PC-9 (cell line): ENCODE results near the gene ANGPTL2. TPM values are rescaled to one million over a fixed set of nuclear protein-coding genes. Genes with fewer than 3 reads are reported as not detected.

Experiments used
- BruUV-seq: library from RNA; stranded (reverse); fragments of 400-500 nt; replicated peaks from 2 replicates; lab custom pipeline; 2021; lab: Mats Ljungman, UMichigan
- CTCF ChIA-PET: fragments of 300-600 bp; sonication (Branson Sonifier 250); formaldehyde crosslinking; loops from one replicate; lab custom pipeline; 2022; ENCODE audit warnings: antibody characterized with exemption; lab: Charles Lee
- POLR2A ChIA-PET: fragments of 300-600 bp; sonication (Branson Sonifier 250); formaldehyde crosslinking; loops from one replicate; lab custom pipeline; 2022; ENCODE audit warnings: antibody characterized with exemption; ENCODE audit not compliant: unreplicated experiment; lab: Charles Lee
- DNase-seq, 2 experiments: peaks; one replicate each; pipeline versions ENCODE4 v3.0.0 to v3.0.0-alpha.2; 2015 to 2022; ENCODE audit warnings: mixed read lengths in 1 of 2
- H2AFZ ChIP-seq: fragments of 200-600 bp; sonication (generic); 2 replicates; pipeline ENCODE4 v1.8.1; 2017; ENCODE audit warnings: antibody characterized with exemption
- H3F3A ChIP-seq: fragments of 200-600 bp; sonication (generic); 2 replicates; pipeline ENCODE4 v1.8.1; 2017; ENCODE audit warnings: antibody characterized with exemption, mild to moderate bottlenecking, low read depth; ENCODE audit not compliant: insufficient read depth
- H3K27ac ChIP-seq: fragments of 200-600 bp; sonication (generic); 2 replicates; pipeline ENCODE4 v1.6.1; 2016; ENCODE audit warnings: mixed run types
- H3K27me3 ChIP-seq: fragments of 200-600 bp; sonication (generic); 2 replicates; pipeline ENCODE4 v1.6.1; 2016; ENCODE audit warnings: low read depth, mixed run types; ENCODE audit not compliant: insufficient read depth
- H3K36me3 ChIP-seq: fragments of 200-600 bp; sonication (generic); 2 replicates; pipeline ENCODE4 v1.6.1; 2016; ENCODE audit warnings: low read depth, mixed run types
- H3K4me1 ChIP-seq: fragments of 200-600 bp; sonication (generic); replicated peaks from 2 replicates; pipeline ENCODE4 v1.6.1; 2016; ENCODE audit warnings: mixed run types; ENCODE audit not compliant: insufficient read depth
- H3K4me2 ChIP-seq: fragments of 200-600 bp; sonication (generic); 2 replicates; pipeline ENCODE4 v1.6.1; 2017; ENCODE audit warnings: mixed run types
- H3K4me3 ChIP-seq: fragments of 200-600 bp; sonication (generic); 2 replicates; pipeline ENCODE4 v1.6.1; 2016; ENCODE audit warnings: mixed run types
- H3K79me2 ChIP-seq: fragments of 200-600 bp; sonication (generic); 2 replicates; pipeline ENCODE4 v1.6.1; 2017; ENCODE audit warnings: low read depth, mixed run types
- H3K9me2 ChIP-seq: fragments of 200-600 bp; sonication (generic); 2 replicates; pipeline ENCODE4 v1.8.1; 2017; ENCODE audit warnings: mild to moderate bottlenecking; ENCODE audit not compliant: insufficient read depth
- H3K9me3 ChIP-seq: fragments of 200-600 bp; sonication (generic); 2 replicates; pipeline ENCODE4 v1.8.1; 2016; ENCODE audit warnings: low read depth; ENCODE audit not compliant: insufficient read depth
- H4K20me1 ChIP-seq: fragments of 200-600 bp; sonication (generic); 2 replicates; pipeline ENCODE4 v1.8.1; 2017; ENCODE audit not compliant: insufficient read depth
- EZH2 ChIP-seq: fragments of 200-600 bp; sonication (generic); IDR thresholded peaks from 2 replicates; pipeline ENCODE4 v1.8.0; 2017; ENCODE audit warnings: antibody characterized with exemption, low read depth
- intact Hi-C: fragments of 100-400 bp; cut with micrococcal nuclease; formaldehyde crosslinking; loops from one replicate; pipeline ENCODE4 v1.10.0; 2022; ENCODE audit not compliant: unreplicated experiment
- total RNA-seq: library from RNA; stranded (reverse); gene quantifications from 2 replicates; pipeline ENCODE4 v1.2.3, GENCODE V29; 2021
- TF ChIP-seq, protein P1 (sequence below): fragments of 200-600 bp; sonication (generic); conservative IDR thresholded peaks from 2 replicates; pipeline ENCODE4 v1.6.1; 2017; ENCODE audit warnings: mixed run types, antibody characterized with exemption, mild to moderate bottlenecking, moderate library complexity

ANGPTL2 gene
- total RNA-seq, 1 experiment from 2014 or later: 0.13 TPM

DNA sequence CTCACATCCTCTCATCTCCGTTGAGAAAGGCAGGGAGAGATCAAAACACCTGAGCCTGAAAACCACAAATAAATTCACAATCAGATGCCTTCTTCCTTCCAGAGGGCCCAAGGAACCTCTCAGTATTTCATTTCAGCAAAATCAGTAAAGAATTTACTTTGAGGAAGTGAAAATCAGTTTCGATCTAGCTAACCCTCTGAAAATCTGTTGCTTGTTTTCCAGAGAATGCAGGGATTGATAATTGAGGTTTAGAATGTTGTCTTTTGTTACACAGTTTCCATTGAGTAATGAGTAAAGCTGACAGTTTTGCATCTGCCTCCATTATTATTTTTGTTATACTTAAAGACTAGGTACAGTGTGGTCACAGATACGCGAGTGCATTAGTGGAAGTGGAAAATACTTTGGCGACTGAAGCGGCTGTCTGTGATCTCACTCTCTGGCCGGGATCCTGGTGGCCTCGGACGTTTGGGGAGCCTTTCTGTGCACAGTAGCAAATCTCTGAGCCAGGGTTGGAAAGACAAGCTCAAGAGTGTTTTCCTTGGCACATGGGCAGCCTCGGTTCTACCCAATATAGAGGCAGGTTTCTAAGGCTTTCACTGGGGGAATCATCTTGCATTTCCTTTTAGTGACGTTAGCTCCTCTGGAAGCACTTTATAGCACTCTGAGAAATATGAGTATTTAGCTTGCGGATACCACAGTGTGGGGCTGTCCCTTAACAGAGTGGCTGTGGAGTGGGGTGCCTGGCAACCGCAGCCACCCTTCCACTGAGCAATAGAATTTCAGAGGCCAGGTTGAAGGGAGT, 32.2 kb upstream of the ANGPTL2 start:
- no peaks in the 10 kb centered on the region for H3K27me3 ChIP-seq
- TF ChIP-seq, protein P1, sequence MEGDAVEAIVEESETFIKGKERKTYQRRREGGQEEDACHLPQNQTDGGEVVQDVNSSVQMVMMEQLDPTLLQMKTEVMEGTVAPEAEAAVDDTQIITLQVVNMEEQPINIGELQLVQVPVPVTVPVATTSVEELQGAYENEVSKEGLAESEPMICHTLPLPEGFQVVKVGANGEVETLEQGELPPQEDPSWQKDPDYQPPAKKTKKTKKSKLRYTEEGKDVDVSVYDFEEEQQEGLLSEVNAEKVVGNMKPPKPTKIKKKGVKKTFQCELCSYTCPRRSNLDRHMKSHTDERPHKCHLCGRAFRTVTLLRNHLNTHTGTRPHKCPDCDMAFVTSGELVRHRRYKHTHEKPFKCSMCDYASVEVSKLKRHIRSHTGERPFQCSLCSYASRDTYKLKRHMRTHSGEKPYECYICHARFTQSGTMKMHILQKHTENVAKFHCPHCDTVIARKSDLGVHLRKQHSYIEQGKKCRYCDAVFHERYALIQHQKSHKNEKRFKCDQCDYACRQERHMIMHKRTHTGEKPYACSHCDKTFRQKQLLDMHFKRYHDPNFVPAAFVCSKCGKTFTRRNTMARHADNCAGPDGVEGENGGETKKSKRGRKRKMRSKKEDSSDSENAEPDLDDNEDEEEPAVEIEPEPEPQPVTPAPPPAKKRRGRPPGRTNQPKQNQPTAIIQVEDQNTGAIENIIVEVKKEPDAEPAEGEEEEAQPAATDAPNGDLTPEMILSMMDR: no peak
- no peak for TF ChIP-seq EZH2
- no peaks in the 10 kb centered on the region for H3K79me2 ChIP-seq
- H3K4me1 ChIP-seq: no peaks in the 10 kb centered on the region
- intact Hi-C loops: no loop called here
- no peak overlapping the region for H2AFZ ChIP-seq
- H3K36me3 ChIP-seq: no peaks in the 10 kb centered on the region
- H3K4me3 ChIP-seq: no peak overlapping the region
- H3K9me3 ChIP-seq: no peaks in the 10 kb centered on the region
- no peak overlapping the region for H3K4me2 ChIP-seq
- no peaks in the 10 kb centered on the region for H4K20me1 ChIP-seq
- H3F3A ChIP-seq: peaks cover 4% of the 10 kb centered on the region; the same call in 1 of the 2 replicates
- H3K9me2 ChIP-seq: no peaks in the 10 kb centered on the region
- CTCF ChIA-PET: no interaction called here
- H3K27ac ChIP-seq: no peak overlapping the region
- DNase-seq: no peak
- no TSS peak for BruUV-seq
- POLR2A ChIA-PET: no interaction called here

DNA sequence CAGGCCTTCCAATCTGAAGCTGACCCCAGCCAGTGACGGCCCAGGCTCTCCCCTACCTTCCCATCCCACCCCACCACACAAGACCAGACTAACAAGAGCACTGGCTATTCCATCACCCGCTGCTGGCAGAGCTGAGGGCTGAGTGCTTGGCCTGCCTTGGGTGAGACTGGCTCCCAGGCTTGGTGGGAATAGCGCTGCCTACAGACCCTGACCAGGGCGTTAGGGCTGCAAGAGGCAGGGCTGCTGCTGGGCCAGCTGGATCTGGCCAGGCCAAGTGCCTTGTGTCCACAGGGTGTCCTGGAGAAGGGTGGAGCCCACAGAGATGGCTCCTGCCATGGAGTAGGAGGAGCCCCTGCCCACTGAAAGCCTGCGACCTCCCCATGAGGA, 31.6 kb upstream of the ANGPTL2 start:
- H3K9me3 ChIP-seq: no peaks in the 10 kb centered on the region
- no peak overlapping the region for H2AFZ ChIP-seq
- no peak overlapping the region for H3K4me2 ChIP-seq
- no TSS peak for BruUV-seq
- H3K4me3 ChIP-seq: no peak overlapping the region
- no peak for DNase-seq
- H3K36me3 ChIP-seq: no peaks in the 10 kb centered on the region
- POLR2A ChIA-PET: no interaction called here
- H3K4me1 ChIP-seq: no peaks in the 10 kb centered on the region
- no peaks in the 10 kb centered on the region for H3K79me2 ChIP-seq
- H3K27ac ChIP-seq: no peak overlapping the region
- intact Hi-C loops: no loop called here
- no peaks in the 10 kb centered on the region for H4K20me1 ChIP-seq
- H3F3A ChIP-seq: peaks cover 4% of the 10 kb centered on the region; the same call in 1 of the 2 replicates
- TF ChIP-seq, protein P1: no peak
- no peak for TF ChIP-seq EZH2
- H3K27me3 ChIP-seq: no peaks in the 10 kb centered on the region
- no peaks in the 10 kb centered on the region for H3K9me2 ChIP-seq
- CTCF ChIA-PET: no interaction called here

DNA sequence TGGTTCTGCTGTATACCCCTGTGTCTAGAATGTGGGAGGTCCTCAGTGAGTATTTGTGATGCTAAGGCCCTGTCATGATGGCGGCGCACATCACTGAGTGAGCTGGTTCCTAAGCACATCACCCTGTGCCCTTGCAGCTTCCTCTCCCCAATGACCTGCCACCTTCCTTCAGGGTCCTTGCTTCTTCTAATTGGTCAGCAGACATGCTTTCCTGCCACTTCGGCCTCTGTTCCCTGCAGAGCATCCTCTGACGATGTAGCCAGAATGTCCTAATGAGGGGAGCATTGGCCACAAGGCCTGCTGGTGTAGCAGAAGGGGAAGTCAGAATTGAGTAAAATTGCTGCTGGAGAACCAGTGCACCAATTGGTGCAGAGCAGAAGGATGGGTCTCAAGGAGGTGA, 31.1 kb upstream of the ANGPTL2 start:
- BruUV-seq: no TSS peak
- Histone ChIP-seq H2AFZ (no peak overlapping the region), H4K20me1 (no peaks in the 10 kb centered on the region), H3K4me1 (no peaks in the 10 kb centered on the region), H3K9me3 (no peaks in the 10 kb centered on the region), H3K36me3 (no peaks in the 10 kb centered on the region), H3K4me2 (no peak overlapping the region), H3K4me3 (no peak overlapping the region), H3K79me2 (no peaks in the 10 kb centered on the region), H3F3A (peaks cover 4% of the 10 kb centered on the region; the same call in 1 of the 2 replicates), H3K27ac (no peak overlapping the region), H3K9me2 (no peaks in the 10 kb centered on the region), H3K27me3 (no peaks in the 10 kb centered on the region)
- no peak for DNase-seq
- ChIA-PET CTCF (no interaction called here), POLR2A (no interaction called here)
- intact Hi-C loops: no loop called here
- TF ChIP-seq, protein P1: no peak
- no peak for TF ChIP-seq EZH2
